ENCODE measurements around the gene GIGYF2.
"Not testable (repeated sequence)": the region's sequence is repeated elsewhere in the genome, so short reads cannot be mapped to it uniquely, and the experiment has no call there.

GIGYF2 gene

GRCh38 chr2:232689152-232689910 lies 7.8 kb upstream of the GIGYF2 start:
- no peak for DNase-seq (ENCODE audit: low read depth)

GRCh38 chr2:232691117-232691516 lies 6.0 kb upstream of the GIGYF2 start:
- not testable (repeated sequence) for DNase-seq (ENCODE audit: low read depth)

GRCh38 chr2:232693344-232693743 lies 3.8 kb upstream of the GIGYF2 start:
- DNase-seq (ENCODE audit: low read depth) = no peak

- no peak for DNase-seq (ENCODE audit: low read depth)
These were observed 497 bp upstream of the GIGYF2 start for GRCh38 chr2:232696609-232697058.

GRCh38 chr2:232697807-232698110 lies 628 bp downstream of the GIGYF2 start:
- no peak for DNase-seq (ENCODE audit: low read depth)

GRCh38 chr2:232698556-232699091 lies 1.5 kb downstream of the GIGYF2 start:
- DNase-seq (ENCODE audit: low read depth) = no peak

GRCh38 chr2:232699110-232699509 lies 2.0 kb downstream of the GIGYF2 start:
- DNase-seq (ENCODE audit: low read depth) = no peak

- no peak for DNase-seq (ENCODE audit: low read depth)
These were observed 3.0 kb downstream of the GIGYF2 start for GRCh38 chr2:232700154-232700553.

GRCh38 chr2:232707076-232707475 lies 9.9 kb downstream of the GIGYF2 start:
- no peak for DNase-seq (ENCODE audit: low read depth)

- no peak for DNase-seq (ENCODE audit: low read depth)
These were observed 16.4 kb downstream of the GIGYF2 start for GRCh38 chr2:232713505-232713904.

GRCh38 chr2:232714969-232715368 lies 17.8 kb downstream of the GIGYF2 start:
- no peak for DNase-seq (ENCODE audit: low read depth)

GRCh38 chr2:232720056-232720455 lies 22.9 kb downstream of the GIGYF2 start:
- not testable (repeated sequence) for DNase-seq (ENCODE audit: low read depth)

GRCh38 chr2:232721261-232721660 lies 24.1 kb downstream of the GIGYF2 start:
- DNase-seq (ENCODE audit: low read depth) = no peak

GRCh38 chr2:232721882-232722281 lies 24.8 kb downstream of the GIGYF2 start:
- DNase-seq (ENCODE audit: low read depth) = no peak

- DNase-seq (ENCODE audit: low read depth) = no peak
These were observed 25.9 kb downstream of the GIGYF2 start for GRCh38 chr2:232723027-232723426.

GRCh38 chr2:232728785-232729184 lies 31.7 kb downstream of the GIGYF2 start:
- DNase-seq (ENCODE audit: low read depth) = no peak

GRCh38 chr2:232731470-232731869 lies 34.3 kb downstream of the GIGYF2 start:
- DNase-seq (ENCODE audit: low read depth) = no peak

- DNase-seq (ENCODE audit: low read depth) = no peak
These were observed 44.2 kb downstream of the GIGYF2 start for GRCh38 chr2:232741294-232741693.

GRCh38 chr2:232741972-232742371 lies 44.8 kb downstream of the GIGYF2 start:
- DNase-seq (ENCODE audit: low read depth) = no peak

GRCh38 chr2:232744963-232745362 lies 47.8 kb downstream of the GIGYF2 start:
- no peak for DNase-seq (ENCODE audit: low read depth)

- DNase-seq (ENCODE audit: low read depth) = no peak
These were observed 50.9 kb downstream of the GIGYF2 start for GRCh38 chr2:232748038-232748437.

- no peak for DNase-seq (ENCODE audit: low read depth)
These were observed 52.2 kb downstream of the GIGYF2 start for GRCh38 chr2:232749331-232749730.

- no peak for DNase-seq (ENCODE audit: low read depth)
These were observed 53.1 kb downstream of the GIGYF2 start for GRCh38 chr2:232750135-232750671.

GRCh38 chr2:232757905-232758304 lies 60.8 kb downstream of the GIGYF2 start:
- DNase-seq (ENCODE audit: low read depth) = no peak
